GM19468 (cell line): ENCODE data around the gene S1PR5.
"Not testable (repeated sequence)": the region's sequence is repeated elsewhere in the genome, so short reads cannot be mapped to it uniquely, and the experiment has no call there.

Experiments used
- ATAC-seq: cut with Tn5 transposase; IDR thresholded peaks from one replicate; pipeline ENCODE4 v1.9.1; 2021; ENCODE audit warnings: mild to moderate bottlenecking, moderate library complexity, moderate number of reproducible peaks; ENCODE audit not compliant: unreplicated experiment; ENCODE audit errors: extremely low read depth

Gene S1PR5, protein sequence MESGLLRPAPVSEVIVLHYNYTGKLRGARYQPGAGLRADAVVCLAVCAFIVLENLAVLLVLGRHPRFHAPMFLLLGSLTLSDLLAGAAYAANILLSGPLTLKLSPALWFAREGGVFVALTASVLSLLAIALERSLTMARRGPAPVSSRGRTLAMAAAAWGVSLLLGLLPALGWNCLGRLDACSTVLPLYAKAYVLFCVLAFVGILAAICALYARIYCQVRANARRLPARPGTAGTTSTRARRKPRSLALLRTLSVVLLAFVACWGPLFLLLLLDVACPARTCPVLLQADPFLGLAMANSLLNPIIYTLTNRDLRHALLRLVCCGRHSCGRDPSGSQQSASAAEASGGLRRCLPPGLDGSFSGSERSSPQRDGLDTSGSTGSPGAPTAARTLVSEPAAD

DNA sequence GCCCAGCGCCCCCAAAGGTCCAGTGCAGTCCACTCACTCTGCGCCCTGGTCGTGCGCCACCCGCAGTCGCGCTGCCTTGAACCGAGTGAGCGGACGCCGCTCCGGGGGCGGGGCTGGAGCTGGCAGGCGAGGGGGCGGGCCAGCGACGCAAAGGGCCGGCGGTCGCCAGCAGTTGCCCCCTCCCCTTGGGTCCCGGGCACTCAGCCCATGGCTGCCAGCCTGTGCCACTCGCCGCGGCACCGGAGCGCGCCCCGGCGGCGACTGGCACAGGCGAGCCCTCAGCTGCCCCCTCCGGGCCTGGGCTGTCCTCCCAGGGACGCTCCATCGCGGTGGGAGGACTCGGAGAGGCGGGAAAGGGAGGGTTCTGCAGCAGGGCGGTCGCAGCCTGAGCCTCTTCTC lies at the start of gene S1PR5:
Gene S1PR5, minus strand, starts transcription at position 87 of the 399 bp plus-strand sequence. CDS start 2,436 bp downstream, outside the sequence.
- ATAC-seq = no peak

GRCh38 chr19:10566658-10567410 lies 49.6 kb upstream of the S1PR5 start:
- ATAC-seq = no peak

GRCh38 chr19:10566408-10566657 lies 49.1 kb upstream of the S1PR5 start:
- ATAC-seq = no peak

DNA sequence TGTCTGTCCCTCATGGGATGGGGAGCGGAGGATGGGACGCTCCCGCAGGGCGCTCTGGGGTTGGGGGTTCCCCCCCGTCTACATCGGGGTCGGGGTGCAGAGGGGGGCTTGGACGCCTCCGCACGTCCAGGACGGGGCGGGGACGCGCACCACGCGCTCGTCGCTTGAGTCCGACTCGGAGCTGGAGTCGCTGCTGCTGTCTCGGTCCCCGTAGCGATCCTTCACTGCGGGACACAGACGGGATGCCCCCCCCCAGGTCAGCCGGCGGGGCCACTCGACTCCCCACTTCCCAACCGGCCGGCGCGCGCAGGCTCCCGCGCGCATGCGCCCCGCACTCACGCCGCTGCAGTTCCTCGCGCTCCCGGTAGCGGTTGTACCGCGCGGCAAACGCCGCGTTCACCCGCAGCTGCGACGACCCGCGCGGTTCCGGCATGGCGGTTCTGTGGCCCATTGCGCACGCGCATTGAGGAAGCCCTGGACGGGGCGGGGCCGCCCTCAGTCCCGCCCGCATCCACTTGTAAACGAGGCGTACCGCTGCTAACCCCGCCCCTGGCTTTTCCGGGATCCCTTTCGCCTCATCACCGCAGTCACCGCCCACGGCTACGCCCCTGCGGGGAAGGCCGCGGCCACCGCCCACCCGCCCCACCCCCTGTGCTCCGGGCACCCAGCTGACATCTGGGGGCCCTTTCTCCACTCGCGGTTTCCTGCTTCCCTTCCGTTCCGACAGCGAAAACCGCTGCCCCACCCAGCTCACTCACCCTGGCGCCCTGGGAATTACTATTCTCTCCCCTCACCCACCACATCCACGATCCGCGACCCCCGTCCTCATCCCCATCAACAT lies 48.5 kb upstream of the S1PR5 start, which contains the start of gene KRI1:
Gene KRI1, minus strand, starts transcription at position 444 of the 841 bp plus-strand sequence. Its CDS starts 11 bp downstream, at position 433.
- peak; percentile 24 for ATAC-seq

DNA sequence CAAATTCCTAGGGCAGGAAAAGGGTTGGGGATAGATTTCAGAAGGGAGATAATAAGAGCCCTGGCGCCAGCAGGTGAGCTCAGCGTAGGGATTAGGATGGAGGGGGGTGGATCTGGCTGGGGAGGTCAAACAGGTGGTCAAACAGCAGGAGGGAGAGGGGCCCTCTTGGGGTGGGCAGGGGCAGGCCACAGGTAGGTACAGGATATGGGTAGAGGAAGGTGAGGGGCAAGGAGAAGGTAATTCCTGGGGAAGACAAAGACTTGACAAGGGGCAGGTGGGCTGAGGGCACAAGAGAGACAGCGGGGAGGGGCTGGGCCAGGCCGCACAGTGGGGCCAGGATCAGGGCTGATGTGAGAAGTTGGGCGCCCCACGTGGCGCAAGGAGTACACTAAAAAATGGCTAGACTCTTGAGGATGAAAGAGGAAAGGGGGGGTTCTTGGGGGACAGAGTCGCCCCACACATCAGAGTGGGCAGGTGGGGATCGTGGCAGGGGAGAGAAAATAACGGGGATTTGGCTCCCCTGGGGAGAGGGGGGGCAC lies 47.9 kb upstream of the S1PR5 start:
- no peak for ATAC-seq

DNA sequence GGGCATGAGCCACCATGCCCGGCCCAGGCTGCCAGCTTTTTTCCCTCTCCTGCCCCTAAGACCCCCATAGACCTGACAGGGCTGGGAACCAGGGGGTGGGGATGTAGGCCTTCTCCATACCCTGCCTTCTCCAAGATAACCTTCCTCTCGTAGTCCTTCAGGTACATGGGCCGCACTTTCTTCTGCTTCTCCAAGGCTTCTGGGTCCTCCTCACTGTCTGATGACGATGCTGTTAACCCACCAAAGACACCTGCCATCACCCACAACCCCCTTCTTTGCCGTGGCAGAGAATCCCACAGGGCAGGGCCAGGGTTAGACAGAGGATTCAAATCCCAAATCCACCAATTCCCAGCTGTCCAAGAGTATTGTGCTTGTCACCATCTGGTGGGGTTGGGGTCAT lies 45.4 kb upstream of the S1PR5 start:
- no peak for ATAC-seq

DNA sequence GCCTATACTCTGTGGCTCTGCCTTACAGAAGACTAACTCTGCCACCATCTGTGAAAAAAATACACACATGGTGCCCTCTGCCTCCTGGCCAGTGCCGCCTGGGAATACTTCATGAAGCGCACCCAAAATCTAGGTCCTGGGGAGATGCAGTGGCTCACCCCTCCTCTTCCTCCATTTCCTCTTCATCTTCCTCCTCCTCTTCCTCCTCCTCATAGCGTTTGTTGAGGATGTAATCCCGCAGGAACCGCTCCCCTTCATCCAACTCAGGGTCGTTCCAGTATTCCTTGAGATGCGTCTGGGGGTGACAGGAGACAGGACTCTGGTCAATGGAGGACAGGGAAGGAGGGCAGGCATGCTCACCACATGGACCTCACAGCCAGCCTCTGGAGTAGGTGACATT lies 42.9 kb upstream of the S1PR5 start:
- no peak for ATAC-seq

DNA sequence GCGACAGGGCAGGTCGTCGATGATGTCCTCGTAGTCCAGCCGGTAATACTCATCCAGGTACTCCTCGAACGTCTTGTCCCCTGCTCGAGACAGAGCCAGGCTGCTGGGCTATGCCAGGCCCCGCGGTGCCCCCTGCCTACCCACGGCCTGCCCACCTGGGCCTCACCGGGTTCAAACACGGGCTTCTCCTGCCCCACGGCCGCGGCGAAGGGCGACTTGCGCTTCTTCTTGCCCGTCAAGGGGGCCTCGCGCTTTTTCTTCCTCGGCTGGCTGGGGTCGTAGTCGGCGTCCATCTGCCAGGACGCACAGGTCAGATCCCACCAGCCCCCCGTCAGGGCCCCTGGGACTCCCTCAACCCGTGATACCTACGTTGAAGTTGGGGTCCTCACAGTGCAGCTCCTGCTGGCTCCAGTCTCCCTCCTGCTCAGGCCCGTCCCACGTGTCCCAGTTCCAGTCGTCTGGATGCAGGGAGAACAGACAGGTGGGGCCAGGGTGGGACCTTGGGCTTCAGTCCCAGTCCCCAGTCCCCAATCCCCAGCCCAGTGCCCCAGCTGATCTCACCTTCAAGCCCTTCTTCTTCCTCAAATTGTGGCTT lies 40.5 kb upstream of the S1PR5 start:
- no peak for ATAC-seq

GRCh38 chr19:10555610-10555973 lies 38.3 kb upstream of the S1PR5 start:
- ATAC-seq = no peak

GRCh38 chr19:10554760-10555609 lies 37.7 kb upstream of the S1PR5 start:
- no peak for ATAC-seq

DNA sequence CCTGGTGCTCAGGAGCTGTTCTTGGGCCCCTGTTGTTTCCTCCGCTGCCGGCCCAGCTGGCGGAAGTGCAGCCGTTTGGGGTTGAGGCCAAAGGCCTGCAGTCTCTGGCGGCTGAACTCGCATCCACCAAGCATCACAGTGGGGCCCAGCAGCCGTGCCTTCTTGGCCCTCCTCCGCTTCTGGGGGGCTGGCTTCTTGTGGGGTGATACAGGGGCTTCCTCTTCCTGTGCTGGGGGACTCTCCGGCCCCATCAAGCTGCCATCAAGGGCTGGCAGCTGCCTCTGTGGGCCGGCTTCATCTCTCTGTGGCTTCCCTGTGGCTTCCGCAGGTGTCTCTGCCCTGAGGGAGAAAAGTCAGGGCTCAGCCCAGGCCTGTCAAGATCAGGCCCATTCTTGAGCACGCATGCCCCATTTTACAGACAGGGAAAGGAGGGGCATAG lies 36.7 kb upstream of the S1PR5 start:
- ATAC-seq = peak; percentile 36

- ATAC-seq = no peak
Measured at GRCh38 chr19:10553087-10553667, 35.9 kb upstream of the S1PR5 start.

- ATAC-seq = no peak
Measured at GRCh38 chr19:10552510-10553053, 35.3 kb upstream of the S1PR5 start.

DNA sequence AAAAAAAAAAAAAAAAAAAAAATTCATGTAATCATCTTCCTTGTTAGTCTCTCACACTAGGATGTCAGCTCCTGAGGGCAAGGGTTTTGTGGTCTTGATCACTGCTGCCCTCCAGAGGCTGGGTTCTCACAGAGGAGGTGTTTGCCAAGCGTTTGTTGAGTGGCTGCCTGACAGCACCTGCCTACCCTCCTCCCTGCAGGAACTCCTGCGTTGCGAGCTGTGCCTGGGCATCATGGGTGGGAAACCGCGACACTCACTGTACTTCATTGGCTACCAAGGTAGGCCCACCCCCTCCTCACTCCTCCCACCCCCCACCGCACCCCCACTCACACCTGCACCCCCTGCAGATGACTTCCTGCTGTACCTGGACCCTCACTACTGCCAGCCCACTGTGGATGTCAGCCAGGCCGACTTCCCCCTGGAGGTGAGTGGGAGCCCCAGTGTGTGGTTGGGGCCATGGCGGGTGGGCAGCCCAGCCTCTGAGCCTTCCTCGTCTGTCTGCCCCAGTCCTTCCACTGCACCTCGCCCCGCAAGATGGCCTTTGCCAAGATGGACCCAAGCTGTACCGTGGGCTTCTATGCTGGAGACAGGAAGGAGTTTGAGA lies 34.6 kb upstream of the S1PR5 start:
- ATAC-seq = no peak

GRCh38 chr19:10551006-10551405 lies 33.8 kb upstream of the S1PR5 start:
- ATAC-seq = not testable (repeated sequence)

GRCh38 chr19:10550336-10550735 lies 33.1 kb upstream of the S1PR5 start:
- no peak for ATAC-seq

GRCh38 chr19:10549733-10550132 lies 32.5 kb upstream of the S1PR5 start:
- no peak for ATAC-seq

GRCh38 chr19:10548746-10549276 lies 31.6 kb upstream of the S1PR5 start:
- ATAC-seq = no peak
